HG02798 (cell line): ENCODE results near the gene TCF7L2.

ENCODE experiments used
- ATAC-seq: cut with Tn5 transposase; IDR thresholded peaks from one replicate; pipeline ENCODE4 v1.9.1; 2021; ENCODE audit warnings: mild to moderate bottlenecking; ENCODE audit not compliant: unreplicated experiment, poor library complexity

Gene TCF7L2

GRCh38 chr10:113019692-113020474, 69.8 kb downstream of the TCF7L2 start:
- no peak for ATAC-seq

- ATAC-seq: no peak
Measured at GRCh38 chr10:113020475-113020753, 70.4 kb downstream of the TCF7L2 start.

GRCh38 chr10:113020838-113021237, 70.8 kb downstream of the TCF7L2 start:
- ATAC-seq: no peak

- no peak for ATAC-seq
Measured at GRCh38 chr10:113021268-113022040, 71.4 kb downstream of the TCF7L2 start.

- ATAC-seq: no peak
Measured at GRCh38 chr10:113022265-113022664, 72.2 kb downstream of the TCF7L2 start.

- no peak for ATAC-seq
Measured at GRCh38 chr10:113023017-113023416, 73.0 kb downstream of the TCF7L2 start.

- no peak for ATAC-seq
Measured at GRCh38 chr10:113024930-113025329, 74.9 kb downstream of the TCF7L2 start.

GRCh38 chr10:113025487-113025886, 75.4 kb downstream of the TCF7L2 start:
- ATAC-seq: no peak

GRCh38 chr10:113026679-113027078, 76.6 kb downstream of the TCF7L2 start:
- no peak for ATAC-seq

GRCh38 chr10:113027230-113027573, 77.2 kb downstream of the TCF7L2 start:
- no peak for ATAC-seq

- ATAC-seq: no peak
Measured at GRCh38 chr10:113027574-113028455, 77.8 kb downstream of the TCF7L2 start.

- ATAC-seq: no peak
Measured at GRCh38 chr10:113028456-113029440, 78.7 kb downstream of the TCF7L2 start.

- ATAC-seq: no peak
Measured at GRCh38 chr10:113030453-113030852, 80.4 kb downstream of the TCF7L2 start.

- no peak for ATAC-seq
Measured at GRCh38 chr10:113031147-113031546, 81.1 kb downstream of the TCF7L2 start.

GRCh38 chr10:113033991-113034390, 83.9 kb downstream of the TCF7L2 start:
- ATAC-seq: no peak

GRCh38 chr10:113035732-113036312, 85.8 kb downstream of the TCF7L2 start:
- ATAC-seq: no peak

GRCh38 chr10:113036619-113037018, 86.6 kb downstream of the TCF7L2 start:
- ATAC-seq: no peak

- no peak for ATAC-seq
Measured at GRCh38 chr10:113037218-113037617, 87.2 kb downstream of the TCF7L2 start.

GRCh38 chr10:113038183-113038582, 88.1 kb downstream of the TCF7L2 start:
- no peak for ATAC-seq
